ENCODE results near the gene VTI1A.

Gene VTI1A

DNA sequence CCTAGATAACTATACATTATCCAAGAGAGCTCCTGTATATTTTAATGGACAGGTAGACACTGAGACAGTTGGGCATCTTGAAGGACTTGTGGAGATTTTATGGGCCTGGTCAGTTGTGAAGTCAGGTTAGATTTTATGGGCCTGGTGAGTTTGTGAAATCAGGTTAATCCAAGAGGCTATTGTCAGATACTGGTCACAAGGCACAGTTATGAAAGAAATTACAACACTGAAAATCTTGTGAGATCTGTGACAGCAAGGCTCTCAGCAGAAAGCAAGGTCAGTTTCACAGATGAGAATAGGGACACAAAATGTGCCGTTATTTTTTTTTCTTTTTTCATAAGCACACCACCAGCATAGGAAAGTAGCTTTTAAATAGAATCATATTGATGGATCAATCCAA is 167.6 kb downstream of the VTI1A start:
- DNase-seq (ENCODE audit: low read depth) = no peak
- TF ChIP-seq, protein P1, sequence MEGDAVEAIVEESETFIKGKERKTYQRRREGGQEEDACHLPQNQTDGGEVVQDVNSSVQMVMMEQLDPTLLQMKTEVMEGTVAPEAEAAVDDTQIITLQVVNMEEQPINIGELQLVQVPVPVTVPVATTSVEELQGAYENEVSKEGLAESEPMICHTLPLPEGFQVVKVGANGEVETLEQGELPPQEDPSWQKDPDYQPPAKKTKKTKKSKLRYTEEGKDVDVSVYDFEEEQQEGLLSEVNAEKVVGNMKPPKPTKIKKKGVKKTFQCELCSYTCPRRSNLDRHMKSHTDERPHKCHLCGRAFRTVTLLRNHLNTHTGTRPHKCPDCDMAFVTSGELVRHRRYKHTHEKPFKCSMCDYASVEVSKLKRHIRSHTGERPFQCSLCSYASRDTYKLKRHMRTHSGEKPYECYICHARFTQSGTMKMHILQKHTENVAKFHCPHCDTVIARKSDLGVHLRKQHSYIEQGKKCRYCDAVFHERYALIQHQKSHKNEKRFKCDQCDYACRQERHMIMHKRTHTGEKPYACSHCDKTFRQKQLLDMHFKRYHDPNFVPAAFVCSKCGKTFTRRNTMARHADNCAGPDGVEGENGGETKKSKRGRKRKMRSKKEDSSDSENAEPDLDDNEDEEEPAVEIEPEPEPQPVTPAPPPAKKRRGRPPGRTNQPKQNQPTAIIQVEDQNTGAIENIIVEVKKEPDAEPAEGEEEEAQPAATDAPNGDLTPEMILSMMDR (IDR thresholded peaks at IDR 0.05; ENCODE audit: low read depth, low read length) = no peak
- H3K4me3 ChIP-seq (ENCODE audit: low read depth, low read length) = no peak overlapping the region

DNA sequence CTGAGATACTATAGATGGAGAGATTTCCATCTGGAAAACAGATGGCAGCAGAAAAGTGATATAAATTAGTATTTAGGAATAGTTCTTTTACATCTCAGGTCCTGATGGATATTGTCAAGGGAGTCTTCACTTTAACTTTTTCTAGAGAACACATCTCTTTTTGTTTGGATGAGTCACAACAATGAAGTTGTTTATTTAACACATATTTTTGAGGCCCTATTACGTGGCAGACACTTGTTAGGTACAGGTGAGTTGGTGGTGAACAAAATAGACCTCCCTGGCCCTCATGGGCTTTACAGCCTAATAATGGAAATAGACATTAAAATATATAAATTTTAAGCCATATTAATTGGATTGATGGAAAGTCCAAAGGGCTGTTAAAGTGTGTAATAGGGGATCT is 168.3 kb downstream of the VTI1A start:
- no peak for DNase-seq (ENCODE audit: low read depth)
- no peak overlapping the region for H3K4me3 ChIP-seq (ENCODE audit: low read depth, low read length)
- TF ChIP-seq, protein P2, sequence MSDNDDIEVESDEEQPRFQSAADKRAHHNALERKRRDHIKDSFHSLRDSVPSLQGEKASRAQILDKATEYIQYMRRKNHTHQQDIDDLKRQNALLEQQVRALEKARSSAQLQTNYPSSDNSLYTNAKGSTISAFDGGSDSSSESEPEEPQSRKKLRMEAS (IDR thresholded peaks at IDR 0.05; ENCODE audit: low read depth, low read length) = no peak
- TF ChIP-seq MYC (IDR thresholded peaks at IDR 0.05; ENCODE audit: low read depth, low read length) (no peak), POLR2A (IDR thresholded peaks at IDR 0.05; ENCODE audit: extremely low read depth, insufficient read length) (no peak)
- TF ChIP-seq, protein P1 (IDR thresholded peaks at IDR 0.05; ENCODE audit: low read depth, low read length) = no peak

DNA sequence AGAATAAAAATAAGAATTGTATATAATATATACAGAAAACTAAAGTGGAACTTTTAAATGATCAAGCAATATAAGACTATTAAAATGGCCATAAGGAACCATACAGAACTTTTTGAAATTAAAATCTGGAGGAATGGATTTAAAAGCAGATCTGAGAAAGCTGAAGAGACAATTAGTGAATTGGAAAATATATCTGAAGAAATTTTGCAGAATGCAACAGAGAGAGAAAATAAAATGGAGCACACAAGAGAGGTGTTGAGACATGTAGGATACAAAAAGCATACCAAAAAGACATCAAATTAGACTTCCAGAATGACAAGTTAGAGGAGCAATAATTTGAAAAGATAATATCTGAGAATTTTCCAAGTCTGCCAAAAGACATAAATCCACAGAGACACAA is 169.6 kb downstream of the VTI1A start:
- TF ChIP-seq POLR2A (IDR thresholded peaks at IDR 0.05; ENCODE audit: extremely low read depth, insufficient read length) (no peak), MYC (IDR thresholded peaks at IDR 0.05; ENCODE audit: low read depth, low read length) (no peak)
- TF ChIP-seq, protein P1 (IDR thresholded peaks at IDR 0.05; ENCODE audit: low read depth, low read length) = no peak
- TF ChIP-seq, protein P2 (IDR thresholded peaks at IDR 0.05; ENCODE audit: low read depth, low read length) = no peak
- H3K4me3 ChIP-seq (ENCODE audit: low read depth, low read length) = no peak overlapping the region

DNA sequence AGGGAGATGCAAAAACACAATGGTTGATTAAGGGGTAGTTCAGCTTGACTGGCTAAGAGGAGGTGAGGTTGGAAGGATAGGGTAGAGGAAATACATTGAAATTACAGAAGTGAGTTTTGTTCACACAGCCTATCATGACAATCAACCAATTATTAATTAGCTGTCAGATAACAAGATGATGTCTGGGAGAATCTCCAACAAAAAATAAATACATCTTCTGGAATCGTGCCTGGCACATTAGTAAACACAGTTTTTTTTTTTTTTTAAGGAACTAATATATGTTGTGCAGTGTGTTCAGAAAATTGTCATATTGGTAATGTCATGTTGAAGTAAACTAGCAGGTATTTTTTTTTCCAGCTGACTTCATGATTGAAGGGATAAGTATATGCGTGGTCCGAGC is 171.8 kb downstream of the VTI1A start:
- H3K4me3 ChIP-seq (ENCODE audit: low read depth, low read length) = no peak overlapping the region
- TF ChIP-seq POLR2A (IDR thresholded peaks at IDR 0.05; ENCODE audit: extremely low read depth, insufficient read length) = no peak
- no peak for TF ChIP-seq MYC (IDR thresholded peaks at IDR 0.05; ENCODE audit: low read depth, low read length)
- TF ChIP-seq, protein P2 (IDR thresholded peaks at IDR 0.05; ENCODE audit: low read depth, low read length) = no peak
- TF ChIP-seq, protein P1 (IDR thresholded peaks at IDR 0.05; ENCODE audit: low read depth, low read length) = no peak
- DNase-seq (ENCODE audit: low read depth) = no peak

More for the DNA sequence above, 169.6 kb downstream of the VTI1A start:
- no peak for DNase-seq (ENCODE audit: low read depth)

DNA sequence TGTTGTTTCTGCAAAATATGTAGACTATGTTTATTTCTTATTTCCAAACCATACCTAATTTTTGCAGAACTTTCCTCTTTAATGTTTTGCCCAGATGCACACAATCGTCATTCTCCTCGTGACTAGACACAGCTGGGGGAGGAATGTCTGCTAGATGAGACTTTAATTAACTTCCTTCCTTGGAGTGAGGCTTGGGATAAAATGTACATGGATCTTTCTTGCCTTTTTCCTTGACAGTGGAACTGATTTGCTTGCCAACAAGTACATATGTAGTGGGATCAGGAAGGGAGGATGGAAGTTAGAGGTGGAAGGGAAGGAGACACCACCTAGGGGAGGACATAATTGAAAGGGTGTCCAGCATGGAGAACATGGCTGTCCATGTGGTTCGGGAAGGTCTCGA is 172.5 kb downstream of the VTI1A start:
- TF ChIP-seq POLR2A (IDR thresholded peaks at IDR 0.05; ENCODE audit: extremely low read depth, insufficient read length) (no peak), MYC (IDR thresholded peaks at IDR 0.05; ENCODE audit: low read depth, low read length) (no peak)
- TF ChIP-seq, protein P1 (IDR thresholded peaks at IDR 0.05; ENCODE audit: low read depth, low read length) = no peak
- TF ChIP-seq, protein P2 (IDR thresholded peaks at IDR 0.05; ENCODE audit: low read depth, low read length) = no peak
- DNase-seq (ENCODE audit: low read depth) = no peak
- H3K4me3 ChIP-seq (ENCODE audit: low read depth, low read length) = no peak overlapping the region

DNA sequence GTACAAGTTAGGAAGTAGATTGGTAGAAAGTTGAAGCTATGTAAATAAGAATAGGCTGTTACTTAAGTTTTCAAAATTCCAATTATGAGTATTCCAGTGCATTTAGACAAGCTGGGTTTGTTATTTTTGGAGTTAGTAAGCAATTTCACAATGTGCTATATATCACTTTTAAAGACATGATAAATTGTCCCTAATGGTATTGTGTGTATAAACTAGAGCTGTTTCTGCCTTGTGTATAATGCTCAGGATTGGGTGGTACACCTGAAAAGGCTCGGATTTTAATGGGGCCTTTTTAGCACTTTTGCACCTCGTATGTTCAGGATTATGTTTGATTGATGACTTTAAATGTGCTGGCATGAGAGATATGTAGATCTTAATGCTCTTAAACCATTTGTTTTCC is 175.8 kb downstream of the VTI1A start:
- no peak for DNase-seq (ENCODE audit: low read depth)
- H3K4me3 ChIP-seq (ENCODE audit: low read depth, low read length) = no peak overlapping the region
- TF ChIP-seq MYC (IDR thresholded peaks at IDR 0.05; ENCODE audit: low read depth, low read length) (no peak), POLR2A (IDR thresholded peaks at IDR 0.05; ENCODE audit: extremely low read depth, insufficient read length) (no peak)
- TF ChIP-seq, protein P2 (IDR thresholded peaks at IDR 0.05; ENCODE audit: low read depth, low read length) = no peak
- TF ChIP-seq, protein P1 (IDR thresholded peaks at IDR 0.05; ENCODE audit: low read depth, low read length) = no peak

Data from NB4 (cell line).